Choroid plexus epithelial cell (primary cell): Measurements from ENCODE around the gene PDSS2.
"Not testable (repeated sequence)": the region's sequence is repeated elsewhere in the genome, so short reads cannot be mapped to it uniquely, and the experiment has no call there.

Source experiments
- DNase-seq: peaks from one replicate; pipeline ENCODE4 v3.0.0-alpha.2; 2010; ENCODE audit warnings: low read depth
- H3K4me3 ChIP-seq: 2 replicates; pipeline ENCODE4 v1.5.1; 2011; ENCODE audit warnings: low read depth, mild to moderate bottlenecking, control low read depth, low read length, moderate library complexity
- TF ChIP-seq, protein P1 (sequence below): conservative IDR thresholded peaks from 2 replicates; pipeline ENCODE4 v1.5.1; 2011; ENCODE audit warnings: low read depth, mild to moderate bottlenecking, control low read depth, inconsistent platforms, low read length, moderate library complexity

PDSS2 gene

DNA sequence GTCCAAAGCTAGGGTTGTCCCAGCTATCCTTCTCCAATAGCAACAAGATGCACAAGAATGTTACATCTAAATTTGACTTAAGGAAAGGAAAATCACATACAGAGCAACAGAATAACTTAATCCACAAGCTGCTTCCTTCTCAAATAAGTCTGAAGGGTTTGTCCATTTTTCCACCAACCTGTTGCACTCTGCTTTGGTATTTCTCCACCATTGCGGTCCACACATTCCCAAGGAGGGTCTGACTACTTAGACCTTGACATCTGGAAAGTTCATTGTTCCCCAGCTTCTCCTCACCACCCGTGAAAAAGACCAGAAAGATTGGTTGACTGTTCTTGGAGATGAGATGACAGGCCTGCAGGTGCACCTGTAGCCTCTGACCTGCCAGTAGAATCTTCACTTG lies 72.5 kb downstream of the PDSS2 start:
- H3K4me3 ChIP-seq: no peak overlapping the region
- DNase-seq: no peak
- TF ChIP-seq, protein P1, sequence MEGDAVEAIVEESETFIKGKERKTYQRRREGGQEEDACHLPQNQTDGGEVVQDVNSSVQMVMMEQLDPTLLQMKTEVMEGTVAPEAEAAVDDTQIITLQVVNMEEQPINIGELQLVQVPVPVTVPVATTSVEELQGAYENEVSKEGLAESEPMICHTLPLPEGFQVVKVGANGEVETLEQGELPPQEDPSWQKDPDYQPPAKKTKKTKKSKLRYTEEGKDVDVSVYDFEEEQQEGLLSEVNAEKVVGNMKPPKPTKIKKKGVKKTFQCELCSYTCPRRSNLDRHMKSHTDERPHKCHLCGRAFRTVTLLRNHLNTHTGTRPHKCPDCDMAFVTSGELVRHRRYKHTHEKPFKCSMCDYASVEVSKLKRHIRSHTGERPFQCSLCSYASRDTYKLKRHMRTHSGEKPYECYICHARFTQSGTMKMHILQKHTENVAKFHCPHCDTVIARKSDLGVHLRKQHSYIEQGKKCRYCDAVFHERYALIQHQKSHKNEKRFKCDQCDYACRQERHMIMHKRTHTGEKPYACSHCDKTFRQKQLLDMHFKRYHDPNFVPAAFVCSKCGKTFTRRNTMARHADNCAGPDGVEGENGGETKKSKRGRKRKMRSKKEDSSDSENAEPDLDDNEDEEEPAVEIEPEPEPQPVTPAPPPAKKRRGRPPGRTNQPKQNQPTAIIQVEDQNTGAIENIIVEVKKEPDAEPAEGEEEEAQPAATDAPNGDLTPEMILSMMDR: no peak

DNA sequence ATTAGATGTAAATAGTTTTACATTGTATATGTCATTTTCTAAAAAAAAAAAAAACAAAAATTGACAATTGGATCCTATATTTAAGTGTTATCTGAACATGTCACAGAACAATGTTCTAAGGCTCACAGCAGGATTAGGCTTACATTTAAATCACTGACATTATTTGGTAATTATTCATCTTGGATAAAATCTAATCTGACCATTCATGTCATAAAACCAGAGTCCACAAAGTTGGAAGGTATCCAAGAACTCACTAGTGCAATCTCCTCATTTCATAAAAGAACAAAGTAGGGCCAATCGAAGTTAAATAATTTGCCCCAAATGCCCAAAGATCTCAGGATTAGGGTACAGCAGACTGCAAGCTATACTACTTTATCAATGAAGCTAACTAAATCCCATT lies 73.0 kb downstream of the PDSS2 start:
- peak; percentile 52 for DNase-seq
- TF ChIP-seq, protein P1: no peak
- no peak overlapping the region for H3K4me3 ChIP-seq

DNA sequence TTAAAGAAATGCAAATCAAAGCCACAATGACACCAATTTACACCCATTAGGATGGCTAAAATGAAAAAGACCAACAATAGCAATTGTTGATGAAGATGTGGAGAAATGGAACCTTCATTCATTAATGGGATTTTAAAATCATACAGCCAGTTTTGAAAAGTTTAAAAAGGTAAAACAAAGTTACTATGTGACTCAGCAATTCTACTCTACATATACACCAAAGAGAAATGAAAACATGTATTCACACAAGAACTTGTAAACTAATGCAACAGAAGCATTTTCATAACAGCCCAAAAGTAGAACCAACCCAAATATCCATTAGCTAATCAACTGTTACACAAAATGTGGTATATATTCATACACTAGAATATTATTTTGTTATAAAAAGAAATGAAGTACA lies 75.7 kb downstream of the PDSS2 start:
- DNase-seq: no peak
- TF ChIP-seq, protein P1: no peak
- no peak overlapping the region for H3K4me3 ChIP-seq

DNA sequence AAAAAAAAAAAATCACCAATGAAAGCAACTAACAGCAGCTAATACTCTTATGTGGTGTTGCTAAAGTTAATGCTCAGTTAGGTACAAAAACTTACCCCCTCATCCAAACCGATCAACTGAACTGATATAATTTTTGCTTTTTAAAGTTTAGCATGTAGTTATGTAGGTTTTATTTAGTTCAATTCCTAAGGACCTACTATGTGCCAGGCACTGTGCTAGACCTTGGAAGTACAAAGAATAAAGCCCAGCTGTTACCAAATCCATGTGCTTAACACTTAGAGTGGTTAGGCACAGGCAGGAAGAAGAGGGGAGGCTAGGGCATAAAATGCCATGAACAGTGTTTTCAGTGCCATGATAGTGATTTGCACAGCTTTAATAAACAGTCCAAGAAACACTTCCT lies 85.1 kb downstream of the PDSS2 start:
- H3K4me3 ChIP-seq: no peak overlapping the region
- DNase-seq: no peak
- TF ChIP-seq, protein P1: no peak

DNA sequence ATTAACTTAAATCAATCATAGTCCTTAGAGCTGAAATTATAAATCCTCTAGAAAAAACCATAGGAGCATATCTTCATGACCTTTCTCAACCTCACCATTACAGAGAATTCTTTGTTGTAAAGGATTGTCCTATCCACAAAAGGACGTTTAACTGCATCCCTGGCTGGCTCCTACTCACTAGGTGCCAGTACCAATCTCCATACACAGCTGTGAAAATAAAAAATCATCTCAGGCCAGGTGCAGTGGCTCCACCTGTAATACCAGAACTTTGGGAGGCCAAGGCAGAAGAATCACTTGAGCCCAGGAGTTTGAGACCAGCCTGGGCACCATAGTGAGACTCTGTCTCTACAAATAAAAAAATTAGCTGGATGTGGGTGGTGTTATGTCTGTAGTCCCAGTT lies 89.9 kb downstream of the PDSS2 start:
- TF ChIP-seq, protein P1: no peak
- no peak for DNase-seq
- H3K4me3 ChIP-seq: no peak overlapping the region

DNA sequence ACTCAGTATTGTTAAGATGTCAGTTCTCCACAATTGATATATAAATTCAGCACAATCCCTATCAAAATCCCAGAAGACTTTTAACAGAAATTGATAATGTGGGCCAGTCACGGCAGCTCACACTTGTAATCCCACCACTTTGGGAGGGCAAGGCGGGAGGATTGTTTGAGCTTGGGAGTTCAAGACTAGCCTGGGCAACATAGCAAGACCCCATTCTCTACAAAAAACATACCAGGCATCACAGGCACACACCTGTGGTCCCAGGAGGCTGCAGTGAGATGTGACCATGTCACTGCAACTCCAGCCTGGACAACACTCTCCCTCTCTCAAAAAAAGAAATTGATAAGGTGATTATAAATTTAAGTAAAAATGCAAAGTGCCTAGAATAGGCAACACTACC lies 90.9 kb downstream of the PDSS2 start:
- no peak for DNase-seq
- no peak overlapping the region for H3K4me3 ChIP-seq
- TF ChIP-seq, protein P1: no peak

DNA sequence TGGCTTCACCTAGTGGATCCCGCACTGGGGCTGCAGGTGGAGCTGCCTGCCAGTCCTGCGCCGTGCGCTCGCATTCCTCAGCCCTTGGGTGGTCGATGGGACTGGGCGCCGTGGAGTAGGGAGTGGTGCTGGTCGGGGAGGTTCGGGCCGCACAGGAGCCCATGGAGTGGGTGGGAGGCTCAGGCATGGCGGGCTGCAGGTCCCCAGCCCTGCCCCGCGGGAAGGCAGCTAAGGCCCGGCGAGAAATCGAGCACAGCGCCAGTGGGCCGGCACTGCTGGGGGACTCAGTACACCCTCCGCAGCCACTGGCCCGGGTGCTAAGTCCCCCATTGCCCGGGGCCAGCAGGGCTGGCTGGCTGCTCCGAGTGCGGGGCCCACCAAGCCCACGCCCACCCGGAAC lies 95.2 kb downstream of the PDSS2 start:
- DNase-seq, H3K4me3 ChIP-seq: not testable (repeated sequence)
